Iris pigment epithelial cell (primary cell): ENCODE data around the gene CSNK1D.

ENCODE experiments used
- DNase-seq: peaks from one replicate; pipeline ENCODE4 v3.0.0-alpha.2; 2011; ENCODE audit warnings: low read depth

CSNK1D gene

GRCh38 chr17:82228842-82229697 is 44.4 kb downstream of the CSNK1D start, which contains the start of gene SLC16A3:
SLC16A3 (plus strand) TSS chr17:82229042; CDS start chr17:82236009, 6,967 bp downstream.
- peak; percentile 77 for DNase-seq

DNA sequence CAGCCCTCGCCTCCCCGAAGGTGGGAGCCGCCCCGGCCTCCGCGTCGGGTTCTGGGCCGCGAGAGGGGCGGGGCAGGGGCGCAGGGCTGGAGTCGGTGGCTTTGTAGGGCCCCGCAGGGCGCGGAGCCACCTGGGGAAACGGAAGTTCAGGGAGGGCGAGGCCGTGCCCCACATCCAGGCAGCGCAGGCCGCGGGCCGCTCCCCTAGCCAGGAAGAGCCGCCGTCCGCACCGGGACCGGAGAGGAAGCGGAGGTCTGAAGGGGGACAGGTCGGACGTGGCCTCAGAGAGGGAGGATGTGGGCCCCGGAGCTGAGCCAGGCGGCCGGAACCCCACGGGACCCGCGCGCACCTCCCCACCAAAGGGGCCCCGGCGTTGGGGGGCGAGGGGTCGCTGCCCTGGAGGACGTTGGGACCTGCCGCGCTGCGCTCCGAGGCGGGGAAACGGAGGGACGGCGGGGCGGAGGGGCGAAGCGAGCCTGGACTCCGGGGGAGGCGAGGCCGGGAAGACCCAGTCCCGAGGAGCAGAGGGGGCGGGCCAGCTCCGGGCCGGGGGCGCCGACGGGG is 45.1 kb downstream of the CSNK1D start:
- DNase-seq: no peak

- DNase-seq: no peak
These were observed 45.7 kb downstream of the CSNK1D start for GRCh38 chr17:82227629-82228277.

DNA sequence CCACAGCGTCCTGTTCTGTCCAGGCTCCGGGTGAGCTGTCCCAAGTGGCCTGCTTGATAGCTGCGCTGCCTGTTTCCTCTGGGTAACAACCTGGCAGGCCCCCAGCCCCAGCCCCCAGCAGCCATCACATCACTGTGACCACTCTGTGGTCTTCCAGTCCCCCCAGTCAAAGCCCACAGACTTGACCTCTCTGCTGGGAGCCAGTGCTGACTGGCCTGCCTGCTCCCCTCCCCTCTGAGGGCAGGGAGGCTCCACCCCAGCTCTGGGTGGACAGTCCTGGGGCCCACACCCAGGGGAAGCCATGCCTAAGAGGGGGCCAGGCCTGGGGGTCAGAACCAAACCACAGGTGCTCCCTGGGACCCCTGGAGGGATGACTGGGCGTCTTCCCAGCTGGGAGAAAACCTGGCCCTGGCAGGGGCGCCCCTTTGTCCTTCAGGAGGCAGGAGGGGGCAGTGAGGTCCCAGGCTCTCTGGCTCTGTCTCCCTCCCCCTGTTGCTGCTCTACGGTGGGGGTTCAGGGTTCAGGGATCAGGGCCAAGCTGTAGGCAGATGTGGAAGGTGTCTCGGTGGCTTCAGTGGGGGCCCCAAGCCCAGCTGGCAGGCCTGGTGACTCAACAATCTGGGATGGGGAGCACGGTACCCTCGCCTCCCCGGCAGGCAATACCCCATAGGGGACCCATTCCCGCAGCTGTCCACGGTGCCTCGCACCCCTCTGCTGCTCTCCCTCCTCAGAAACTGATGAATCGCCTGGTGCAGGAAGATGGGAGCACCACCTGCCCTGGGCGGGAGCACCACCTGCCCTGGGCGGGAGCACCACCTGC is 46.5 kb downstream of the CSNK1D start:
- no peak for DNase-seq

DNA sequence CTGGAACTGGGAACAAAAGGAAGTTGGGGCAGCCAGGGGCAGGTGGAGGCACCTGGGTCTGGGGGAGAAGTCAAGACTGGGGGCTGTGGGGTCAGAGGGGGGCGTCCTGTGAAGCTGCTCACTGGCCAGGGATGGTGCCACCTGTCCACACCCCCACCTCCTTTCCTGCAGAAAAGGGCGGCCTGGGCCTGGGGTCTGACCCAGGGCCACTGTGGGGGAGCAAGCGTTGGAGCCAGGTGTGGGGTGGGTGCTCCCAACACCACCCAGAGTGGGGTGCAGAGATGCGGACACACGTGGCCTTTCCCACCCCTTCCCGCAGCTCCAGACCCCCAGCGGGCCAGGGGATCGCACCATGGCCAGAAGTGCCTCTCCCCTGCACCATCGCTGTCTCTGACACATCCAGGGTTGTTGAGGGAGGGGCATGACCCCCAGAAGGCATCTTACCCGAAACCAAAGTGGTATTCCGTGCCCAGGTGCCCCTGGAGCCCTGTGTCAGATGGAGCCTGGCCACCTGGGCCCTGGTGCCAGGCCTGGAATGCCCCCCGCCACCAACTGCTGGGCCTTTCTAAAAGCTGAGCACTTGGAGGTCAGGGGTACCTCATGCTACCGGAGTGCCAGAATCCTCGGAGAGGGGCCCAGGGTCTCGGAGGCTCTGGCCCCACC is 47.2 kb downstream of the CSNK1D start:
- DNase-seq: no peak

- no peak for DNase-seq
These were observed 48.0 kb downstream of the CSNK1D start for GRCh38 chr17:82225368-82226029.

GRCh38 chr17:82224666-82225065 is 48.8 kb downstream of the CSNK1D start:
- no peak for DNase-seq

- DNase-seq: no peak
These were observed 50.0 kb downstream of the CSNK1D start for GRCh38 chr17:82223517-82223916.

DNA sequence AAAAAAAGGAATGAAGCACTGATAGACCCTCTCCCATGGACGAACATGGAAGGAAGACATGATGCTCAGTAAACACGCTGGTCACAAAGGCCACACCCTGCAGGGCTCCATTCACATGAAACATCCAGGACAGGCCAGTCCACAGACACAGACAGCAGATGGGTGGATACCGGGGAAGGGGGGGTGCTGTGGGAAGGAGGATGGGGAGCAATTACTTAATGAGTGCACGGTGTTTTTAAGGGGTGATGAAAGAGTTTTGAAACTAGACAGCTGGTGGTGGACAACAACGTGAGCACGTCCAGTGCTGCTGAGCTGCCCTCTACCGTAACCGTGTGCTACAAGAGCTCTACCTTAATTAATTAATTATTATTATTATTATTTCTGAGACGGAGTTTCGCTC is 50.7 kb downstream of the CSNK1D start:
- DNase-seq: no peak

DNA sequence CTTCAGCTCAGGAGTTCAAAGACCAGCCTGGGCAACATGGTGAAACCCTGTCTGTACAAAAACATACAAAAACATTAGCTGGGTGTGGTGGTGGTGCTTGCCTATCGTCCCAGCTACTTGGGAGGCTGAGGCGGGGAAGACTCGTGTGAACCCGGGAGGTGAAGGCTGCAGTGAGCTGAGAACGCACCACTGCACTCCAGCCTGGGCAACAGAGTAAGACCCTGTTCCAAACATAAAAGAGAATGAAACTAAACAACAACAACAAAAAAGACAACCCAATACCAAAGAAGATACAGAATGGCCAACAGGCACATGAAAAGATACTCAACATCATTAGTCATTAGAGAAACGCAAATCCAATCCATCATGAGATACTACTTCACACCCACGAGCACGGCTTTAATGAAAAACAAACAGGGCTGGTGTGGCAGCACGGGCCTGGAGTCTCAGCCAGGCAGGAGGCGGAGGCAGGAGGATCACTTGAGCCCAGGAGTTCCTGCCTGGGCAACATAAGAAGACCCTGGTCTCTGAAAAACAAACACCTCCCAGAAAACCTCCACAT is 52.1 kb downstream of the CSNK1D start:
- no peak for DNase-seq

- no peak for DNase-seq
These were observed 53.5 kb downstream of the CSNK1D start for GRCh38 chr17:82219753-82220709.

DNA sequence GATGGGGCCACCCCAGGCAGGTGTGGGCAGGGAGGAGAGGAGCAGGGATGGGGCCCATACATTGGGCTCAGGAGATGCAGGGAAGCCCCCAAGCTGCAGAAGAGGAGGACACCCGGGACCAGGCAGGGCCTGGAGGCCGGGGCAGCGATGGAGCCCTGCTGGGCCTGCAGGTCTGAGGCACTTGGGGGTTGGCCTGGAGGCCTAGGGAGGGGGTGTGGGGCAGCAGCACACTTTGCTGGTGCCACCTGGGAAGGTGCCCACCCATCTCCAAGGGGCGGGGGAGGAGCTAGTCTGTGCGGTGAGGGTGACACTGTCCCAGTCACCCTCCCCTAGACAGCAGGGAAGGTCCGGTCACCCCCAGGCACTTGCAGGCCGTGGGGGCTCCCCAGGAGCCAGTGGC is 54.4 kb downstream of the CSNK1D start:
- DNase-seq: no peak

DNA sequence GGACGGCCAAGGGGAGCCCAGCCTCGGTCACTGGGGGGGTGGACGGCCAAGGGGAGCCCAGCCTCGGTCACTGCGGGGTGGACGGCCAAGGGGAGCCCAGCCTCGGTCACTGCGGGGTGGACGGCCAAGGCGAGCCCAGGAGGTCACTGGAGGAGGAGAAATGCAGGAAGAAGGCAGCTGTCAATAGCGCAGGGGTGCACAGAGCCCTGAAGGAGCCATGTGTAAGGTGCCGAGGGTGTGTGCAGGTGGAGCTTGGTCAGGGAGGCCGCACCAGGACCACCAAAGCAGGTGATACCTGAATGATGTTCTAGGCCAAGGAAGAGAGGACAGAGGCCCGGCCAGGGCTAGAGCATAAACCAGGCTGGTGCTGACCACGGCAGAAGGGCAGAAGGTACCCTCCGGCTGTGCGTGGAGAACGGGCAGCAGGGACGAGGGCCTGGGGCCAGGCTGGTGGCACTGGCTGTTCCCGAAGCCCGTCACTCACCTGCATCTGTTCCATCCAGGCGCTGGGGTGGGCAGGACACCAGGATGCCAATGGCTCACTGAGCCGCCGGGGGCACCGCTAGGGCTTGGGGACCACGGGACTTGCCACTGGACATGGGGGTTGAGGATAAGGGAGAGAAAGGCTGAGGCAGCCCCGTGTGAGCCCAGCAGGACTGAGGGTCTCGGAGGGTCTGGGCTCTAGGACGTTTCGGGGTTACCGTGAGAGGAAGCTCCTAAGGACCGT is 55.0 kb downstream of the CSNK1D start:
- DNase-seq: no peak

DNA sequence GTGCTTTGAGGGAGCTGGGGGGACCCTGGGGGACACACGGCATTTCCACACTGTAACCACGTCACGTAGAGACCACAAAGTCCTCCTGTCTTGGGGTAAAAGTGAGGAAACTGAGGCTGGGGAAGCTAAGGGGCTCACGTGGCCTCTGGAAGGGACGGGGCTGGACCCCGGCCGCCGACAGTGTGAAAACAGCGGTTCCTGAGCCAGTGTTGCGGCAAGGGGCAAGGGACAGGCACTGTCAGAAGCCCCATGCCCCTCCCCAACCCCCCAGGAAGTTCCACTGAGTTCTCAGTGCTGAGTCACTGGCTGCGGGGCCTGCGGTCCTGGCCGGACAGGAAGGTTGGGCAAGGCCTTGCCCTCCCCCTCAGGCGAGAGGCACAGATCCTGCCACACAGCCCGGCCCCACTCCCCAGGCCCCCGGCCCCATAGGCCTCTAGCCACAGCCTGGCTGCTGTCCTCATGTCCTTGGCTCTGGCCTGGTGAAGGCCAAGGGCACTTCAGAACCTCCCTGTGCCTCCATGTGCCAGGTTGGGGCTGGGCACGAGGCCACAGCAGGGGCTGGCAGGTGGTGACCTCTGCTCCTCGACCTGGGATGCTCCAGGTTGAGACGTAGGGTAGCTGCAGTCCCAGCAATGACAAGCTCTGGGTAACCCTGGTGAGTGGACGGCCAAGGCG is 55.8 kb downstream of the CSNK1D start:
- DNase-seq: peak; percentile 94

DNA sequence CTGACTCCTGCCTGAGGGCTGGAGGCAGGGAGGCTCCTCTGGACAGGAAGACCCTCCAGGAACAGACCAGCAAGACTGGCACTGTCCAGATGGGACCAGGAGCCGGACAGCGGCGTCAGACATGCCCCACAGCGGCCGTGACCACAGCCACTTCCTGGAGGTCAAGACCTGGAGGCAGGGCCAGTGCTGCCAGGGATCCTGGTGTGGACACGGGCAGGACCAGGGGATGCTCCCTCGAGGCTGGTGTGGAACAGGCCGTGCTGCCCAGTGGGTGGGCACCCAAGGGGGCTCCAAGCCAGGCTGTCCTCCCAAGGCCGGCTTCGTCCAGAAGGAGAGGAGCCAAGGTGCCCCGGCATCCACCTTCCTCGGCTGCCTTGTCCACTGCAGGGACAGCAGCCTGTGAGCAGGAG is 56.4 kb downstream of the CSNK1D start:
- DNase-seq: no peak

DNA sequence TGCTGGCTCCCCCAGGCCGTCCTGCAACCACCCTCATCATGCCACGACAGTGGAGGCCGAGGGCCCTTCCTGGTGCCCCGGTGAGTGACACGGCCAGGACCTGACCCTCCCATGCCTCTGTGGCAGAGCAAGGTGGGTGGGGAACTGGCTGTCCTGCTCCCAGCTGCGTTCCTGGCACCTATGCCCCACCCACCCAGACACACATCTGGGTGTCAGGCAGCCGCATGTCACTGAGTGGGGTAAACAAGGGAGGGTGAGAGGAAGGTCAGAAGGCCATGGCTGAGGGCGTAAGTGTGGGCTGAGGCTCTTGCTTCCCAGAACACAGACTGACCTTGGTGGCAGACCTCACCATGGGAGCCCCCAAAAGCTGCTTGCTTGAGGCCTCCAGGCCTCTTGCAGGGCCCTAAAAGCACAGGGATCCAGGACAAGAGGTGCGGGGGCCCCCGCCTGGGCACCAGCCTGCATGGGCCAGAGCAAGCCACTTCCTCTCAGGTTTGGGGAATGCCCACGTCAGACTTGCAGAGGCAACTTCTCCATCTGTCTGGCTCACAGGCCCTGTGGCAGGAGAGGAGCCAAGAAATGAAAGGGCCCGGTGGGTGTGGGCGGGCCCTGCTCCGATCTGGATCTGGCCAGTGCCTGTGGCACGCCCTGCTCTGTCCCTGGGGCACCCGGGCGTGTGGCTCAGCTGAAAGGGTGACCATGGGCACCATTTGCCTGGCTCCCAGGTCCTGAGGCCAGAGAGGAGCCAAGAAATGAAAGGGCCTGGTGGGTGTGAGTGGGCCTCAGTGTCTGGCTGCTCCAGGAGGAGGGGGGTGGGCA is 57.0 kb downstream of the CSNK1D start:
- DNase-seq: peak; percentile 82

- DNase-seq: no peak
These were observed 57.6 kb downstream of the CSNK1D start for GRCh38 chr17:82215972-82216300.
